K562 (cell line): Measurements from ENCODE around the gene CLCN1. TPM values are rescaled to one million over a fixed set of nuclear protein-coding genes. Genes with fewer than 3 reads are reported as not detected.

ENCODE experiments used
- CC2D1A ChIP-seq: fragments of 450-650 bp; IDR thresholded peaks from 2 replicates; pipeline ENCODE4 v1.6.1; 2017; ENCODE audit warnings: mild to moderate bottlenecking
- CEBPG ChIP-seq, 3 experiments: fragments of 200-800 bp in 1 of 3; sonication (Bioruptor generic) in 1 of 3; sonication (generic) in 1 of 3; formaldehyde crosslinking in 1 of 3; IDR thresholded peaks in 2 of 3; conservative IDR thresholded peaks in 1 of 3; 2 replicates each; pipeline versions ENCODE4 v1.6.1 to v1.8.0; 2016 to 2022; ENCODE audit warnings: missing compliant biosample characterization in 2 of 3, missing genetic modification characterization in 2 of 3, mild to moderate bottlenecking in 1 of 3, missing genetic modification reagents in 1 of 3
- COPS2 ChIP-seq: fragments of 450-650 bp; conservative IDR thresholded peaks from 2 replicates; pipeline ENCODE4 v1.6.1; 2016; ENCODE audit warnings: mild to moderate bottlenecking, moderate library complexity
- HES1 ChIP-seq: fragments of 450-650 bp; IDR thresholded peaks from 2 replicates; pipeline ENCODE4 v1.6.1; 2016; ENCODE audit warnings: low read depth, mild to moderate bottlenecking, moderate library complexity
- KLF10 ChIP-seq: fragments of 250-450 bp; sonication (Bioruptor Pico); IDR thresholded peaks from 2 replicates; pipeline ENCODE4 v1.6.1; 2021; ENCODE audit warnings: matching md5 sums
- MEIS2 ChIP-seq: fragments of 450-650 bp; IDR thresholded peaks from 2 replicates; pipeline ENCODE4 v1.6.1; 2014; ENCODE audit warnings: mild to moderate bottlenecking; ENCODE audit not compliant: partially characterized antibody
- NR1H2 ChIP-seq: sonication (generic); formaldehyde crosslinking; IDR thresholded peaks from 2 replicates; pipeline ENCODE4 v1.4.0; 2020; ENCODE audit warnings: mild to moderate bottlenecking, missing genetic modification reagents
- POLR3A ChIP-seq: IDR thresholded peaks from 2 replicates; pipeline ENCODE4 v1.6.1; 2011; ENCODE audit warnings: borderline replicate concordance, mild to moderate bottlenecking, moderate library complexity; ENCODE audit not compliant: insufficient read length, insufficient read depth; ENCODE audit errors: extremely low read depth
- PPARD ChIP-seq: fragments of 250-450 bp; sonication (Bioruptor Pico); IDR thresholded peaks from 2 replicates; pipeline ENCODE4 v1.8.0; 2022; ENCODE audit warnings: inconsistent platforms, mild to moderate bottlenecking, moderate library complexity
- PYGO2 ChIP-seq: fragments of 450-650 bp; IDR thresholded peaks from 2 replicates; pipeline ENCODE4 v1.6.1; 2016; ENCODE audit warnings: mild to moderate bottlenecking, missing genetic modification characterization, moderate library complexity, missing compliant biosample characterization
- TAF9B ChIP-seq: fragments of 450-650 bp; IDR thresholded peaks from 2 replicates; pipeline ENCODE4 v1.6.1; 2018; ENCODE audit warnings: mild to moderate bottlenecking; ENCODE audit not compliant: partially characterized antibody
- ZBTB5 ChIP-seq: fragments of 450-650 bp; IDR thresholded peaks from 2 replicates; pipeline ENCODE4 v1.6.1; 2017; ENCODE audit warnings: antibody characterized with exemption
- ZNF224 ChIP-seq: sonication (generic); formaldehyde crosslinking; IDR thresholded peaks from 2 replicates; pipeline ENCODE4 v1.8.0; 2022; ENCODE audit warnings: mild to moderate bottlenecking, missing genetic modification reagents
- ZNF280B ChIP-seq: fragments of 250-450 bp; sonication (Bioruptor Pico); IDR thresholded peaks from 2 replicates; pipeline ENCODE4 v1.5.1; 2021; ENCODE audit warnings: mild to moderate bottlenecking
- ZNF311 ChIP-seq: fragments of 250-450 bp; sonication (Bioruptor Pico); IDR thresholded peaks from 2 replicates; pipeline ENCODE4 v1.4.0; 2020; ENCODE audit warnings: mild to moderate bottlenecking, moderate library complexity
- ZNF408 ChIP-seq: fragments of 250-450 bp; sonication (Bioruptor Pico); IDR thresholded peaks from 2 replicates; pipeline ENCODE4 v1.4.0; 2020; ENCODE audit warnings: low read depth, mild to moderate bottlenecking, moderate library complexity
- ZNF511 ChIP-seq: sonication (generic); formaldehyde crosslinking; IDR thresholded peaks from 2 replicates; pipeline ENCODE4 v1.8.0; 2022; ENCODE audit warnings: mild to moderate bottlenecking, missing genetic modification reagents
- ZNF780A ChIP-seq: fragments of 250-450 bp; sonication (Bioruptor Pico); IDR thresholded peaks from 2 replicates; pipeline ENCODE4 v1.5.0; 2021; ENCODE audit warnings: mild to moderate bottlenecking
- polyA plus RNA-seq, 8 experiments: library from polyadenylated mRNA; depleted of rRNA in 4 of 8; stranded (reverse) in 5 of 8; unstranded in 3 of 8; fragments of >200 nt; fragmentation: Nextera tagmentation in 2 of 8; fragmentation: Illumina TruSeq in 1 of 8; extraction: Ambion mirVana in 2 of 8; extraction: Trizol in 1 of 8; gene quantifications; 2 replicates each; pipeline versions ENCODE4 v1.2.1 to v1.2.3, GENCODE V29; 2011 to 2014; ENCODE audit warnings: inconsistent platforms in 1 of 8, missing spikeins in 1 of 8
- total RNA-seq, 7 experiments: library from RNA; depleted of rRNA in 6 of 7; stranded (reverse); fragments of >200 nt in 6 of 7; fragmentation: Illumina TruSeq in 2 of 7; extraction: Trizol in 2 of 7; gene quantifications; 2 replicates each; pipeline versions ENCODE4 v1.2.1 to v1.2.3, GENCODE V29; 2011 to 2021; ENCODE audit warnings: low replicate concordance in 1 of 7
- TF ChIP-seq, protein P1 (sequence below), 2 experiments: IDR thresholded peaks in 1 of 2; conservative IDR thresholded peaks in 1 of 2; 2 replicates each; pipeline ENCODE4 v1.6.1; 2016; ENCODE audit warnings: low read depth in 2 of 2, mild to moderate bottlenecking in 1 of 2, missing compliant biosample characterization in 1 of 2, missing genetic modification characterization in 1 of 2, moderate library complexity in 1 of 2

Gene CLCN1
- total and polyA plus RNA-seq, 9 of the 15 experiments (the other 6 are each of a cell fraction or from before 2014, with no cell fraction given) = 0.01 to 0.11 (median 0.04) TPM; not detected in 4

DNA sequence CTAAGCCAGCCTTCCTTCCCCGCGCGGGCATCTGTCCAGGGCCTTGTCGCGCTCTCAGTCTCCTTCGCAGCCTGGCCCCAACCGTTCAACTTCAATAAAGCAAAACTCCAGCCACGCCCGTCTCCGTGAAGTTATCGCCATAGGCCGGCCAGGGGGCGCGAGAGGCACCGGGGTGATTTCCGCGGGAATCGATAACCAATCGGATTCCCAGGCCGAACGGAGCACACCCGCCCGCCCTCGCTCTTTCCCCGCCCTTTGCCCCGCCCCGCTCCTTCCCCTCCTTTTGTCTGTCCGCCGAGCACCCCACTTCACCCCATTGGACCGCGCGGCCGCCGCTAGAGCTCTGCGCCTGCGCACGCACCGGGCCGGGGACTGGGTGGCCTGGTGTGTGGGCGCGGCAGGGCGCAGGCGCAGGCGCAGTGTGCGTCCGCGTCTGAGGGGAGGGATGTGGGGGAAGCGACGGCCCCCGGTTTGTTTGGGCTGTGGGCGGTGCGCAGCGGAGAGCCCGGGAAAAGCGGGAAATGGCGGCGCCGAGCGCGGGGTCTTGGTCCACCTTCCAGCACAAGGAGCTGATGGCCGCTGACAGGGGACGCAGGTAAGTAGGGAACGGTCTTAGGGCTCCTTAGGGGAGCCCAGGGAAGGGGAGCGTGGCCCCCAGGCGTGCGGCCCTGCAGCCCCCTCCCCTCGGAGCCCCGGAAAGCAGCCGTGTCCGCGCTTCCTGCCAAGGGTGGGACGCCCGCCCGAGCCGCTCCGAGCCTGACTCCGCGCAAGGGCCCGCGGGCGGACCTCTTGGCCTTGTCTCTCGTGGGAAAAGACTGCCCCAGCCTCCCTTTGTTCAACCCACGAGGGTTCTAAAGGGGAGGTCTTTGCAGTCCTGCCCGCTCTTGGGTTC lies 27.7 kb upstream of the CLCN1 start, which contains the start of gene CASP2 (continued):
- TF ChIP-seq, protein P1, sequence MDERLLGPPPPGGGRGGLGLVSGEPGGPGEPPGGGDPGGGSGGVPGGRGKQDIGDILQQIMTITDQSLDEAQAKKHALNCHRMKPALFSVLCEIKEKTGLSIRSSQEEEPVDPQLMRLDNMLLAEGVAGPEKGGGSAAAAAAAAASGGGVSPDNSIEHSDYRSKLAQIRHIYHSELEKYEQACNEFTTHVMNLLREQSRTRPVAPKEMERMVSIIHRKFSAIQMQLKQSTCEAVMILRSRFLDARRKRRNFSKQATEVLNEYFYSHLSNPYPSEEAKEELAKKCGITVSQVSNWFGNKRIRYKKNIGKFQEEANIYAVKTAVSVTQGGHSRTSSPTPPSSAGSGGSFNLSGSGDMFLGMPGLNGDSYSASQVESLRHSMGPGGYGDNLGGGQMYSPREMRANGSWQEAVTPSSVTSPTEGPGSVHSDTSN (CRISPR knock-in tag; IDR thresholded peaks at IDR 0.05; ENCODE audit: low read depth) = no peak
- TF ChIP-seq, protein P1 (tag; conservative IDR thresholded peaks at IDR 0.05; ENCODE audit: low read depth) = no peak
- peak; percentile 99 for TF ChIP-seq MEIS2
- TF ChIP-seq TAF9B = no peak
- TF ChIP-seq ZBTB5 = no peak
- no peak for TF ChIP-seq PYGO2
- 0 out of 2 replicates have a peak, but pooled peaks have one; percentile 20 for TF ChIP-seq NR1H2 (CRISPR knock-in tag)
- no peak for TF ChIP-seq ZNF311 (CRISPR knock-in tag)
- no peak for TF ChIP-seq ZNF224
- TF ChIP-seq PPARD (CRISPR knock-in tag) = no peak
- TF ChIP-seq COPS2 = no peak
- TF ChIP-seq ZNF780A (CRISPR knock-in tag) = no peak
- no peak for TF ChIP-seq HES1
- no peak for TF ChIP-seq POLR3A
- no peak; the same call in none of the 2 replicates for TF ChIP-seq CC2D1A
- no peak for TF ChIP-seq KLF10 (CRISPR knock-in tag)
- no peak for TF ChIP-seq ZNF408 (CRISPR knock-in tag)
- TF ChIP-seq CEBPG (CRISPR knock-in tag; IDR thresholded peaks at IDR 0.05) = no peak
- no peak for TF ChIP-seq CEBPG (tag; conservative IDR thresholded peaks at IDR 0.05 in 1 of 2, IDR thresholded peaks at IDR 0.05 in 1 of 2)
- no peak for TF ChIP-seq ZNF280B (CRISPR knock-in tag)
- TF ChIP-seq ZNF511 (CRISPR knock-in tag) = peak; percentile 98
